GM20000 (cell line): ENCODE results near the gene CACNA1B.

ENCODE experiments used
- DNase-seq: peaks from one replicate; pipeline ENCODE4 v3.0.0; 2012; ENCODE audit warnings: low spot score
- TF ChIP-seq, protein P1 (sequence below): IDR thresholded peaks from 2 replicates; pipeline ENCODE4 v1.5.1; 2012; ENCODE audit warnings: mild to moderate bottlenecking, control low read depth; ENCODE audit errors: extremely low read depth, missing control alignments

The CACNA1B gene

DNA sequence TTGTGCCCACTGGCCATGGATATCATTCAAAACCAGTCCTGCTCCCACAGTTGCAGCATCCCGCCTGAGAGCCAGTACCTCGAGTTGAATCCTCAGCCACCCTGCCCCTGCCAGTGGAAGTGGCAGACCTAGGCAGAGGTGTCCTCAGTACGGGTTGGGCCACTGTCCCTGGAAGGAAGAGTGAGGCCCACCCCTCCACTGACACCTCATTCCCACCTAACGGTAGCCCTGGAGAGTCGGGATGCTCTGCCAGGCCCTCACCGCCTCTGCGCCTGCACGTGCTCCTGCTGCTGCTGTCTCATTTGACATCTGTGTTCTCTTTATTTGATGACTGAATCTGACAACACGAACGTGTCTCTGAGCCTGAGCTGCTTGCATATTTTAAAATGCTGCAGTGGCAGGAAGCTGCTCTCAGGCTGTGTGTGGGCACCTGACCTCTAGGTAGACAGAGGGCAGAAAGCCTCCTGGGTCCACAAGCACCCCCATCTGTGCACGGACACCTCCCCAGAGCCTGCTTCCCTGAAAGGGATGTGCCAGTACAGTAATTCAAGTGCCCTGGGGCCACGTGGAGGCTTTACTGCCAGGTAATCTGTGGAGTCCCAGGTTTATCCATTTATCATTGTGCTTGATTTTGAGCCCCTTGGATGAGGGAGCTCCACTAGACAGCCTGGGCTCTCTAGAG lies 194.7 kb downstream of the CACNA1B start:
- DNase-seq, result no peak
- TF ChIP-seq, protein P1, sequence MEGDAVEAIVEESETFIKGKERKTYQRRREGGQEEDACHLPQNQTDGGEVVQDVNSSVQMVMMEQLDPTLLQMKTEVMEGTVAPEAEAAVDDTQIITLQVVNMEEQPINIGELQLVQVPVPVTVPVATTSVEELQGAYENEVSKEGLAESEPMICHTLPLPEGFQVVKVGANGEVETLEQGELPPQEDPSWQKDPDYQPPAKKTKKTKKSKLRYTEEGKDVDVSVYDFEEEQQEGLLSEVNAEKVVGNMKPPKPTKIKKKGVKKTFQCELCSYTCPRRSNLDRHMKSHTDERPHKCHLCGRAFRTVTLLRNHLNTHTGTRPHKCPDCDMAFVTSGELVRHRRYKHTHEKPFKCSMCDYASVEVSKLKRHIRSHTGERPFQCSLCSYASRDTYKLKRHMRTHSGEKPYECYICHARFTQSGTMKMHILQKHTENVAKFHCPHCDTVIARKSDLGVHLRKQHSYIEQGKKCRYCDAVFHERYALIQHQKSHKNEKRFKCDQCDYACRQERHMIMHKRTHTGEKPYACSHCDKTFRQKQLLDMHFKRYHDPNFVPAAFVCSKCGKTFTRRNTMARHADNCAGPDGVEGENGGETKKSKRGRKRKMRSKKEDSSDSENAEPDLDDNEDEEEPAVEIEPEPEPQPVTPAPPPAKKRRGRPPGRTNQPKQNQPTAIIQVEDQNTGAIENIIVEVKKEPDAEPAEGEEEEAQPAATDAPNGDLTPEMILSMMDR, result no peak

DNA sequence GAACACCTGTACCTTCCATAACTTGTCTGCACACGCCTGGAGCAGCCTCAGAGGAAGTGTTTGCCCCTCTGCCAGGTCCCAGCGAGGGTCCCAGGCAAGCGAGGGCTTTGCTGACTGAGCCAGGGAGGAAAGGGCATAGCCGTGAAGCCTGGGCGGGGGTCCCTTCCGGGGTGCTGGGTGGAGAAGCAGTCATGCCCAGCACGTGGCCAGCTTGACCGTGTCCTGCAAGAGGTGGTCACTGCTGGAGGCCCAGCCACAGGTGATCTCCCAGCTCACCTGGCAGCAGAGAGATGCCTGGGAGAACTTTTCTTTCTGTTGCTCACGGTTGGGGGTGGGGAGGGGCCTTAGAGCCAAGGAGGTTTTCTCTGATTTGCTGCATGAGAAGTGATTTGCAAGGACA lies 195.3 kb downstream of the CACNA1B start:
- TF ChIP-seq, protein P1, result no peak
- no peak for DNase-seq

DNA sequence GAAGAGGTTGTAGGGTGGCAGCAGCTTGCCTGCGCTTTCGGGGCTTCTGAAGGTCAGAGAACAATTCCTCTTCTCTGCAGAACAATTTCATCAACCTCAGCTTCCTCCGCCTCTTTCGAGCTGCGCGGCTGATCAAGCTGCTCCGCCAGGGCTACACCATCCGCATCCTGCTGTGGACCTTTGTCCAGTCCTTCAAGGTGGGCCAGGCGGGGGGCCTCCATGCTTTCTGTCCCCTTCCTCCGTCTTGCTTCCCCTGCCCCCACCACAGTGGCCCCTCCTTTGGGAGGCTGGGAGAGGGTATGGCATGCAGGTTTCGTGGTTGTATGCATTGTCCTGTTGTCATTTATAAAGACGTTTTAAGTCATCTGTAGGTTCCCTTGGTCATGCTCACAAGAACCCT lies 195.8 kb downstream of the CACNA1B start:
- DNase-seq, result no peak
- TF ChIP-seq, protein P1, result no peak

DNA sequence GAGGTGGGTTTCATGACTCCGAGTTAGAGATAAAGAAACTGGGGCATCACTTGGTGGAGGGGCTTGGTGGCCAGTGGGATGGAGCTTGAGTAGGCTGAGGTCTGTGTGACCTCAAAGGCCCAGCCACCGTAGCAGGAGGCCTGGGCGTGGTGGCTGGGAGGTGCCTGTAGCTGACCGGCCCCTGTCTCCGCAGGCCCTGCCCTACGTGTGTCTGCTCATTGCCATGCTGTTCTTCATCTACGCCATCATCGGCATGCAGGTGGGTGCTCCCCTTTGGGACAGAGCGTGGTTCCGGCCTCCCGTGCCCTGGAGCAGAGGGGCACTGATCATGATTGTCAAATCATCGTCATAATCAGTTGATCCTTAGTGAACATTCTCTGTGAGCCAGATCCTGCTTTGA lies 196.2 kb downstream of the CACNA1B start:
- TF ChIP-seq, protein P1, result no peak
- DNase-seq, result no peak

DNA sequence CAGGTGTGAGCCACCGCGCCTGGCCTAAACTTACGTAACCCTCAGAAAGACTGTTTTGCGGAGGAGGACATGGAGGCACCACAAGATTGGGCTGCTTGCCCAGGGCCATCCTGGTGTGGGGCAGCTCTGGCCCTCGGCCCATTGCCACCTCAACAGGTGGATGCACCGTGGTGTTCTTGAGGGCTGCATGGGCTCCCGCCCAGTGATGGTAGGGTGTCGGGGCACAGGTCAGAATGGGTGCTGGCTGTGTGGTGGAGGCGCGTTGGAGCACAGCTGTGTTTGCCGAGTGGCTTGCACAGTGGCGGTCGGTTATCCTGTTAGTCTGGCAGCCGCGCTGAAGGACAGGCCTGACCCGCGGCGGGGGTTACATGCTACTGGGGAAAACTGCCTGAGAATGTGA lies 196.9 kb downstream of the CACNA1B start:
- DNase-seq, result no peak
- TF ChIP-seq, protein P1, result no peak

DNA sequence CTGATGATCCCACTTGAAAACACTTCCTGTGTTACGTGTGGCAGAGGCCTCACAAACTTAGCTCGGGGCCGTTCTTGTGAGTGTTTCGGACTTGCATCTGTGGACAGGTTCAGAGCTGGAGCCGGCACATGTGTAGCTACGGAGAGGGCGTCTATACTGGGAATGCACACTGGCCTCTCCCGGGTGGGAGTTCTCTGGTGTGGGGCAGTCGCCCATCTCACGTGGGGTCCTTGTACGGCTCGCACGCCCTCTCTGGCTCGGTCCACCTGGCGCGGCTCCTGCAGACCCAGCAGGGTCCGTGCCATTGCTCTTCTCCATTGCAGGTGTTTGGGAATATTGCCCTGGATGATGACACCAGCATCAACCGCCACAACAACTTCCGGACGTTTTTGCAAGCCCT lies 197.9 kb downstream of the CACNA1B start:
- TF ChIP-seq, protein P1, result no peak
- DNase-seq, result no peak

DNA sequence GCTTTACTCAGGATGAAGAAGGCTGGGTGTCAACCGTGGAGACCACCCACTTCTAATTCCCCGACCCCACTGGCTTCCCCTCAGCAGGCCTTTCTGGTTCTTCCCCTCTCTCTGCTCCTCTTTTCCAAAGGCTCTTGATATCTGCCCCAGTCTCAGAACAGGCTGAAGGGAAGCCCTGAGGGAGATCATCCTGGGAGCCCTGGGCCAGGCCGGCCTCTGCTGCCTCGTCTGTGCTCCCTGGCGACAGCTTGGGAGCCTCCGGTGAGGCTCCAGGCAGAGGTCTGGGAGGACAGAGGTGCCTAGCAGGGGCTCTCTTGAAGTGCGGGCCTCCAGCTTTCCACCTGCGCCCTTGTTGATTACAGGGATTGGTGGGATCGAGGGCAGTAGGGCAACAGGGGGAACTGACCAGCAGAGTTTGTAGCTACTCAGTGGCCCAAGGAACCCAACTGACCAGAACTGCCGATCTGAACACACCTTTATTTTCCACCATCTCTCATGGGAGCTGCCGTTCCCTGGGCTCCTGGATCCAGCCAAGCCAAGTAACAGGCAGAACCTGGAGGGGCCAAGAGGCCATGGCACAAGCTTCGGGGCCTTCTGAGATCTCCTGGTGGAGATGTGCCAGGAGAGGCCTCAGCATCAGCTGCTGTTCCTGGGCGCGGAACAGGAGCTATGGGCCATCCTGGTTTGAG lies 198.5 kb downstream of the CACNA1B start:
- TF ChIP-seq, protein P1, result no peak
- DNase-seq, result no peak
